ENCODE measurements around the gene PLEKHA6.

PLEKHA6 gene

DNA sequence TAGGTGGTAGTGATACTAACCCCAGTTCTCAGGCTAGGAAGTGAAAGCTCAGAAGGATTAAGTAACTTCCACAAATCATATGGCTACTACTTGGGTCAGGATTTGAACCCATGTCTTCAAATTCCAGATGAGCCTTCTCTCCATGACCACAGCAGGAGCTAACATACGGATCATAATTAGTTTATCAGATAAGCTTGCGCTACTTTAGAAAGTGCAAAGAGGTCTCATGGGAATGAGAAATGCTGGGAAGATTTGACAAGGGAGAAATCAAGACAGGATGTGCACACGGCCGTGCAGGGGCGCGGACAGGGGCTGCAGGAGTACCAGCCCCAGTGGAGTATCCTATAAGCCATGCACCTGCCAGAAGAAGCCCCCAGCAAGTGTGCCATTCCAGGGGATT lies 5.2 kb downstream of the PLEKHA6 start:
- DNase-seq, result no peak

DNA sequence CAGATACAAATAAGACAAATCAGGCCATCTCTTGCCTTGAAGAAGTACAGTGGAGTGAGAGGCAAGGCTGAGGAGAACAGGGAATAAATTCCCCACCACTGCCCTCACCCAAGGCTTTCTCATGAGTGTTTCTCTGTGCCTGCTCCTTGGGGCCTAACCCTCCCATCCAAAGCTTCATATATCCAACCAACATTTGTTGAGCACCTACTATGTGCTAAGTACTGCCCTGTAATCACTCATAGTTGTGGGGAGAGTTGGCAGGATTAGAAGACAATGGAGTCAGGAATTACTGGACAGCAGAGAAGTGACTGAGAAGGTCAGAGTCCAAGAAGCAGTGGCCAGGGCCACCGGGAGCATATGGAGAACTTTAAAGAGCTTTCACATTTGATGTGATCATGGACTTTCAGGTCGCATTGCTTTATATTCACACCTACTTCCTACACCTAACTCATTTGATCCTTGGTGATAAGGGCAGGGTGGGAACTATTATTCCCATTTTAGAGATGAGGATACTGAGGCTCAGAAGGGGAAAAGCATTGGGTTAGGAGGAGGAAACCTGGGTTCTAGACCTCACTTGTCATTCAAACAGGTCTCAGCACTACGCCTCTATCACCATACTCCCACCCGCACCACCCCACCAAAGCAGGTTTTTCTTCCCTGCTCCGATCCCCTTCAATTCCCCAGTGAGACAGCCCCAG lies 6.4 kb downstream of the PLEKHA6 start:
- DNase-seq, result no peak

DNA sequence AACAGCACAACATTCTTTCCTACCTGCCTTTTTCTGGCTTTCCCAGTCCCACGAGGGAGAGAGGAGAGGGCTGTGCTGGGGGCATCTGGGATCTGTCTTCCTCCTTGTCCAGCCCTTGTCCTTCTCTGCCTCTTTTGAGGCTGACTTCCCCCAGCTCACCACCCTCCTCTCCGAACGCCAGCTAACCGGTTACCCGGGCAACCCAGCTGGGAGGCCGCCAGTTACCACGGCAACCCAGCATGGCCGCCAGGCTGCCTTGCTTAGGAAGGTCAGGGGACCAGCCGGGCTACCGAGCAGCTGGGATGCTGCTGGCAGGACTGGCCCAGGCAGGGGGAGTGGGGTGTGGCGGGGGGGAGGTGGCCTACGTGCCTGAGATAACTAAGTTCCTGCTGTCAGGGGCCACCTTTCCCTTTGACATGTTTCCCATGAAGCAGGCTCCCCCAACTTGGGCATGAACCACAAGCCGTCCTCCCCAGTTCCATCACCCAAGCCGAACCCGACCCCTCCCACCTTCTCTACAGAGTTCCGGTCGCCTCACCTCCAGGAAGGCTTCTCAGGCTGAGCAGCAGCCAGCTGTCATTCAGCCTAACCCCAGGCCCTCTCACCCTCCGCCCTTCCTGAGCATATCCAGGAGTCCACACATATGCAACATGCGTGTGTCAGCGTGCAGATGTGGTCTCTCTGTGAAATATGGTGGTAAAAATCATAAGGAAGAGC lies 8.7 kb downstream of the PLEKHA6 start:
- DNase-seq, result peak; percentile 30

DNA sequence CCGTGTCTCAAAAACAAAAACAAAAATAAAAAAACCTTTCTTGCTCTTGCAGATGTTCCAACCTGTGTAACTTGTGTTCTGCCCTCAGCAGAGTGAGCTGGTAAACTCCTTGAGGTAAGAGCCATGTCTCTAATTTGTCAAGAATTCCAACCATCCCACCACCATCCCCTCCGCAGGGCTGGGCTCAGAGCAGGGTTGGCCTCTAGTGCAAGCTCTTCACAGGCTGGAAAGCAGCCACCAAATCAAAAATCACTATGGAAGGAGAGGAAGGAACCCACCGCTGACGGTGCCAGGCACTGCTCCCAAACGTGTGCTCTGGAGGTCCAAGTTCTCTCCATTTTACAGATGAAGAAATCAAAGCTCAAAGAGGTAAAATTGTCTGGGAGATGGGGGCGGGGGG lies 9.4 kb downstream of the PLEKHA6 start:
- no peak for DNase-seq

DNA sequence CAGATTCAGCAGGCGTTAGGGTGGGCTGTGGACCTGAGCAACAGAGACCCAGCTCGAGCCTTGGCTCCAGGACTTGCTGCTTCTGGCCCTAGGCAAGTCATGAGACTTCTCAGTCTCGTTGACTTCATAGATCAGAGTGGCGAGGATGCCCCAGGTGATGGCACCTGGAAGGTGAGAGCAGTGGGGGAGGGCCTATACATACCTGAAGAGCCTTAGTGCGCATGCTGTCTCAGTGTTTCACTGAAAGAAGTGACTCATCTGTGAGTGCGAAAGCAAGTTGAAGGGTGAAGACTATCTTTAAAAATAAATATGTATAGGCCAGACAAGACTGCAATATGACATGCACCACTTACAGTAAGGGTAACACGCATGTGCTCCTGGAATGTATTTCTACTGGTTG lies 10.1 kb downstream of the PLEKHA6 start:
- no peak for DNase-seq

DNA sequence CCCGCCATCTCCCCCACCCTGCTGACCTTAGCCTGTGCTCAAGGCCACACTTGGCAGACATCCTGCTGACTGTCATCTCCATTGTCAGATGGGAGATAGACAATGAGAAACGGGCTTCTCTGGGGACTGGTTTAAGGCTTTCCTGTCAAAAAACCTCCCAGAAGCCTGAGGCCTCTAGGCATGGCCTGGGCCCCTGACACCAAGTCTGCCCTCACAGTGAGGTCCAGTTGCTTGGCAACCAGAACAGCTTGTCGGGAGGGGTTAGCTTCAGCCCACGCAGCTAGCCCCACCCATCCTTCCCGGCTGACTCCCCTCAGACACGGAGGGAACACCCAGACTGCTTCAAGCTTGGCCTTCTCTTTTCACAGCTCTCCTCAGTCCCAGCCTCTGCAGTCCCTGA lies 11.0 kb downstream of the PLEKHA6 start:
- no peak for DNase-seq

DNA sequence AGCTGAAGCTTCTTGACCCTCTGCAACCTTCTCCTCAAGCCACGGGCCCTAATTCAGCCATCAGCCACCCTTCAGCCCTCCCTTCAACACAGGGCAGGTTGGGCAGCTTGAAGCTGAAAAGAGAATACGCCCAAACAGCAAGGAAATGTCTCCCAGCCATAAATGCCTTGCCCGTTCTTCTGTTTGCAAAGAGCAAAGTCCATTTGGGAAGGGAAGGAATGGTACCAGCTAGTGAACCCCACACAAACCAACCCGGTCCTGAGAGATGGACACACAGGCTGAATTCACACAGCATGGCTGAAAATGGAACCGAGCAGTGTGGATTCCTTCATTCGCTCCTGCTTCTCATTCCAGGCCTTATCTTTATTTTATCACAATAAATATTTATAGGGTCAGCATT lies 11.5 kb downstream of the PLEKHA6 start:
- DNase-seq, result no peak

DNA sequence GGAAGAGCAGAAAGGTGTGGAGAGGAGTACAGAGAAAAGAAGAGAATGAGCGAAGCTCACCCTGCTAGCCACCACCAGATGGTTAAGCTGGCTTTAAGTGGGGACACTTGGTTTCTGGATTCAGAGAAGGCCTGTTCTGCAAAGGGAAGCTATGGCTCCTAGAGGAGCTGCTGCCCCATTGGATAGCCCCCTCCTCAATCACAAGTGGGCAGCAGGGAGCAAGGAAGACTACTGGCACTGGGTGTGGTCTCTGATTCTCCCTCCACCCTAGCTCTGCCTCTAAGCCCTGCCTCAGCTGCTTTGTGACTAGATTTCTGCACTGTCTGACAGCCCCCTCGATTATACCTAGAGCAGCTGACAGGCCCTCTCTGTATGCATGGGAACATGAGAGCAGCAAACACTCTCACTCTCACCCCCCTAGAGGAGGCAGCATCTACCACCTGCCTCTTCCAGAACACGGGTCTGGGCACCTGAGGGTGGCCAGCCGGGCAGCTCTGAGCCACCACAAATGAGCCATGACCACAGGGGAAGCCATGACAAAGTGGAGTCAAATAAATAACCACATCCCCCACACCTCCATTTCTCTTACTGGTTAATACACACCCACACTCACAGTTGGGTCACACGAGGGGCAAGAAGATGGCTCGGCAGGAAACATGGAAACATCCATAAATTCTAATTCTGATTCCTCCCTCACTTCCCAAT lies 13.6 kb downstream of the PLEKHA6 start:
- no peak for DNase-seq

DNA sequence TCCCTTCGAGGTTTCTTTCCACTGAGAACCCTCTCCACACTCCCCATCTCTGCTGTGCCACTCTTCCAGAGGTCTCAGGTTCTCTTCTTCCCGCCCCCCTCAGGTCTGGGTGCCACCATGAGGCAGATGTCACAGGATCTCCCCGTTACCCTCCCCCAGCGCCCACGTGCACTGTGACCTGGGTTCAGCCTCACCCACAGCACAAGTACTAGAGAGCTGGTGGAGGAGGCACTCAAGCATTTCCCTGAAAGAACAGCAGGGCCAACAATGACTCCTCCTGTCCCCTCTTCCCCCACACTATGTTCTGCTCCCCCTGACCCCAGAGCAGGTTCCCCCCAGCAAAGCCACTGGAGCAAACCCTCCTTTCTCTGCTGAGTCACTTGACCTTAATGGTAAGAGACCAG lies 14.3 kb downstream of the PLEKHA6 start:
- no peak for DNase-seq

DNA sequence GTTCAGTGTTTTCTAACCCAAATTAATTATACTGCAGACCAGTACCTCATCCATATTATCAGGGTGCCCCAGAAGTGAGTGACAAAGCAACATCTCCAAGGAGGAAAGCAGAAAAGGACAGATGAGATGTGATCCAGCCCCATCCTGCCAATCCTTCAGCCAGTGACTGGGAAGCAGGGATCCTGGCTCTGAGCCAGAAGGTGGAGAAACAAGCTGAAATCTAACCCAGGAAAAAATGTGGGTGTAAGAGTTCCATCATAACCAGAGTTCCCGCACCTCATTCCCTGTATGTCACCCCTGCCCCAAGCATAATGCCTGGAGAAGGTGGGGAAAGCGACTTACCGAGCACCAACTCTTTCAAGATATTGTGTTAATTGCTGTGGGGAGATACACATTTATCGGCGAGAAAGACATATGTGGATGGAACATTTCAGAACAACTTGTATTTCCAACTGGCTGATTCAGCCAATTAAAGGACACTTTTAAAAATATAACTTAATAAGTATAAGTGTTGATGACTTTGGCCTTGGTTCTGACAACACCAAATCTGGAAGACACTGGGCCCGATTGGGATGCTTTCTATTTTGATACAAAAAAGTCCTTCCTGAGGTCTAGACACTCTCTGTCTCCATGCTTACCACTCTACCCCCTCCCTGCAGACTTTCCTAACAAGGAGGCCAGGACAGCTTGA lies 14.9 kb downstream of the PLEKHA6 start:
- no peak for DNase-seq

DNA sequence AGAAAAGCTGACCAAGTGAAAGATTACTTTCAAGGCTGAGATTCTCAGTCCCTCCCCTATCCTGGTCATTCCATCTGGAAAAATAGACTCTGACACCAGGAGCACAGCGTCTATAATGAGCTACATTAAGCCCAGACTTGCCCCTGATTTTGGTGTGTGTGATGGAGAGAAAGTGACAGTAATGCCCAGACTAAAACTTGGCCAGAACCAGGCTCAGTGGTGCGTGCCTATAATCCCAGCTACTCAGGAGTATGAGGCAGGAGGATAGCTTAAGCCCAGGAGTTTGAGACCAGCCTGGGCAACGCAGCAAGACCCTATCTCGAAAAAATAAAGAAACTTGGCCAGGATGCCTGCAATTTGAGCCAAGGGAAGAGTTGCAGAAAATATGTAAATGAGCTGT lies 15.9 kb downstream of the PLEKHA6 start:
- DNase-seq, result no peak

DNA sequence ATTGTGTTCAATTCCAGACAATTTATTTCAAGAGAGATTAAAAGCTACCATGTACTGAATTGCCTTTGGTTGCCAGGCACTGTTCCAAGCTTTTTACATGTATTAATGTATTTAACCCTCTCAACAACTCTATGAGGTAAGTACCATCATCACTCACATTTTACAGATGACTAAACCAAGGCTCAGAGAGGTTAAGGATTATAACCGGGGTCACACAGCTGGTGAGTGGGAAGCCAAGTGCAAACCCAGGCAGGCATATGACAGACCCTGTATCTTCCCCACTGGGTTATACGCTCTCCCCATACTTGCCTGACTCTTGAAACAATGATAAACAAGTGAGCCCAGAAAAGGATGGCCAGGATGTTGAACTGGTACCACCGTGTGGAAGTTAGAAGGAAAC lies 16.5 kb downstream of the PLEKHA6 start:
- DNase-seq, result no peak

DNA sequence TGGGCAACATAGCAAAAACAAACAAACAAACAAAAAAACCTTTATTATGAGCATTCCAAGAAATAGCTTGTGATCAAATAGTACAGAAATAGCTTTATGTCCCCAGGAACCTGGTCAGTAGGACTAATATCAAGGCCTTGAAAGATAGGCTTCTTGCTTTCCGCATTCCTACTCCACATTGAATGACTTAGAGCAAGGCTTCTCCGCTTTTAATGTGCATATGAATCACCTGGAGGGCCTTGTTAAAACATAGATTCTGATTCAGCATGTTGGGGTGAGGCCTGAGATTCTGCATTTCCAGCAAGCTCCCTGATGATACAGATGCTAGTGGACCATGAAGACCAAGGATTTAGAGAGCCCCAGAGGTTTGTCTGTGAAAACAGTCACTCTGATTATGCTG lies 17.4 kb downstream of the PLEKHA6 start:
- DNase-seq, result no peak

DNA sequence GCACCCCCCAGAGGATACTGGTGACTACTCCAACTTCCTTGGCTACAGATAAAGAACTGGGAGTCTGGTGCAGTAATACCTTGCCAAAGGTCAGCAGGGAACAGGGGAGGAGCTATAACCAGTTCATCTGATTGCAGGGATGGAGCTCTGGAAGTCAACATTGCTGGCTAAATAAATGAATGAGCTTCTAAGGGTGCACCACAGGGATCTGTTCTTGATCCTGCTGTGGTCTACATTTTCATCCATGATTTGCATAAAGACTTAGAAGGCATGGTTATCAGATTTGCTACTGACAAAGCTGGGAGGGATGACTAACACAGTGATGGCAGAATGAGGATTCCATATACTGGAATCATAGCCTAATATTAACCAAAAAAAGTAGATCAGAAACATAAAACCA lies 18.3 kb downstream of the PLEKHA6 start:
- no peak for DNase-seq

DNA sequence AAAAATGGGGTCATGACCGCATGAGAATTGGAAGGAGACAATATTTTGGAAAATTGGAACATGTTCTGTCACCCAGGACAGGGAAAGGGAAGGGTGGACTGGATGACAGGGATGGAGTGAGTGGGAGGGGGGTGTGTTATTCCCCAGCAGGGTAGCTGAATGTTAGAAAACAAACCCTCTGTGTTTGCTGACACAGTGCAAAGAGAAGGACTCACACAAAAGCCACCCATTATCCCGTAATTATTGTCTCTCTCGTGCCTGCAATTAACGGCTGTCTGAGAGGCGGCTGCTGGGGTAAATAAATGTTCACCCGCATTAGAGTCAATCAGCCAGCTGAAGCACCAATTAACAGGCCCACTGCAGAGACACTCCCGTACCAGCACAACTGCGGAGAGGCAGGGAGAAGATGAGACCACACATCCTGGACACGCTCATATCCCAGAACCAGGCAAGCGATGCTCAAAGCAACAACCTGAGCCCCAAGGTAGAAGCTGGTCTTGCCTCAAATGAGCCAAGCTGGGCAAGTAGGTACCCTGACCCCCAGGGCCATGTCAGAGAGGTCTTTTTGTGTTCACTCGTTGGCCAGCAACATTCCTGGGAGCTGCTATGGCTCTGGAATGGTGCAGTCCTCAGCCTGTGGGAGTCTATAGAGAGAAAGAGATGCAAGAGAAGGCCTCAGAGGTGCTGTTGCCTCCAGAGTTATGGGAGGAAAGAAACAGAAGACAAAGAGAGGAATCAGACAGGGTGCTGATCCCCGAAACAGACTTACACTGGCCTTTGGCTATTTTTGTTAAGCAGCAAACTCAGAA lies 19.4 kb downstream of the PLEKHA6 start:
- DNase-seq, result no peak

DNA sequence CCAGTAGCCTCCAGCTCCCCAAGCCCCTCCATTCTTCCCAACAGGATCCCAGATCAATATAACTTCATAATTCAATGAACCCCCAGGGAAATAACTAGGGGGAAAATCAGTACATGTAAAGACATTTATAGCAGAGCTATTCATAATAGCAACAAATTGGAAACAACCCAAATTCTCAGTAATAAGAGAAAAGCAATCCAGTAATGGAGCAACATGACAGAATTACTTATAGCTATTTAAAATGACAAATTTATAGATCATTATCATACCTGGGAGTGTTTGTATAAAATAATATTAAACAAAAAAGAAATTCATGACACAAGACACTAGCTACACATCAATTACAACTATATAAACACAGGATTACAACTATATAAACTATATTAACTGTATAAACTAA lies 20.2 kb downstream of the PLEKHA6 start:
- no peak for DNase-seq

DNA sequence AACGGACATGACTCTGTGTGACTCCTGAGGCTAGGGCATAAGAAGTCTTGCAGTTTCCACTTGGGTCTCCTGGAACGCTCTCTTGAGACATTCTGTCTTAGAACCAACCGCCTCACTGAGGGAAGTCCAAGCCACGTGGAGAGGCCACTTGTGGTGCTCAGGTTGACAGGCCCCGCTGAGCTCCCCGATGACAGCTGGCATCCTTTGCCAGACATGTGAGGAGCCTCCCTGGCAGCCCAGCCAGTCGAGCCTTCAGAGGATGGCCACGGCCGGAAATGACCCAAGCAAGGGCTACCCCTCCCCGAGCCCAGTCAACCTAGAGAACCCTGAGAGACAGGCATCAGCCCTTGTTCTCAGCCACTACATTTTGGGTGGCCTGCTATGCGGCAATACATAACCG lies 20.7 kb downstream of the PLEKHA6 start:
- no peak for DNase-seq

DNA sequence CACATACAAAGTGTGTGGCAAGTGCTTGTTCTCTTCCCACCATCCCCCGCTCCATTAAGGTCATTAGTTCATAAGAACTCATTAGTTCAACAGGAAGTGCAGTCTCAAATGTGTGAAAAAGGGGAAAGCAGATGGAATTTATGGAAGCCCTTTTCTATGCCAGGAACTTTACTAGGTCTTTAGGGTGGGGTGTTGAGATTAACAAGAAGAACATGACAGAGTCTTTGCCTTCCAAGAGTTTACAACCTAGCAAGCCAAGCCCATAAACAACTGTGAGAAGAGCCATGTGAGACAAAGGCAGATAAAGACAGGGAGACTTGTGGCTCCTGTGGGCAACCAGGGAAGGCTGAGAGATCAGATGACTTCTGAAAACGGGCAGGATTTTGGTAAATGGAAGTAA lies 21.4 kb downstream of the PLEKHA6 start:
- no peak for DNase-seq

DNA sequence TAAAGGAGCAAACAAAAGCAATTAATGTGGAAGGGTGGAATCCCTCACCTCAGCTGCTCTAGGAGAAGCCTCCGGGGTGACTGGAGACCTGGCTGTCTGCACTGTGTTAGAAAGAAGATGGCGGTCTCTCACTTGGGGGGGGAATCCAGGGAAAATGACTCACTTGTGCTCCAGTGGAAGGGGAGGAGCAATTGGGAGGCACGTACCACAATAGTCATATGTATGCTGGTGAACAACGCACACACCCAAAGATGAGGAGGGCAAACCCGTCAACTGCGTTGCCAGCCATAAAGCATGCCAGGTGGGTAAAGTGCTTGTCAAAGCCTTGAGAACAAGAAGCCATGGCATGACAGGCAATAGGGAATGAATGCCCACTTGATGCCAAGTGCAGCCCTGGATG lies 22.1 kb downstream of the PLEKHA6 start:
- no peak for DNase-seq

DNA sequence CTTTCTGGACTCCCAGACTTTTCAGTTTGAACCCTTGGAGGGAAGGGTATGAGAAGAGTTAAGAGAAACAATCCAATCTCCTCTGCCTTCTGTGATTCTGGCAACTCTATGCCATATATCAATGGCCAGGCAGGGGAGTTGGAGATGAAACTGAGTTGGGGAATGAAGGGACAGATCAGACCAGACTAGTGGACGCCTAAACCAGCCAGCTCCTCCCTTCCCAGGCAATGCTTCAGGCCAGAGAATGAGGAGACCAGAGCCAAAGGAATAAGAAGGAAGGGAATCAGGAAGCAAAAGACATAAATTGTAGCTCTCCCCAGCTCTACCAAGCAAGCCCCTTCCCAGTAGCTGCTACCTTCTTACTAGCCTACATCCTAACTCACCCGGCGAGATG lies 22.7 kb downstream of the PLEKHA6 start:
- DNase-seq, result no peak

DNA sequence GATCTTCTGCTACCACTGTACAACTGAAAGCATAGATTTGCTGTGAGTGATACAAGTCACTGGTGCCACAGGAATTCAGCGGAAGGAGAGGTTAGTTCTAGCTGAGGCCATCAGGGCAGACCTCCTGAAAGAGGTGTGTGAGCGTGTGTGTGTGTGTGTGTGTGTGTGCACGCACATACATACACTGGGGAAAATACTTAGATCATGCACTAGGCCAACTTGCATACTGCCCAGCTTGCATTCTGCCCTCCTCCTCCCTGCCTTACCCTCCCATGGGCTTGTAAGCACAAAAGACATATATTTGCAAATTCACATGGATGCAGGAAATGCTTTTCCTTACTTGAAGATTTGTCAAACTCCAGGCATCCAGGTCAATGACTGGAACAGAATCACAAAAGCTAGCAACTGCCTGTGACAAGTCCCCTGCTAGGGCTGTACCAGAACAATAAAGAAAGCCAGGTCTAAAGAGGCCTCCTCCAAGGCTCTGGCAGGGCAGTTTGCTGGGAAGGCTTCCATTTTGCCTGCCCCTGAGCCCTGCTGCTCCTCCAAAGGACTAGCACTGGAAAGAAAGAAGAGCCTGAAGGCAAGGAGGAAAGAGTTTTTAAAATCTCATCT lies 23.2 kb downstream of the PLEKHA6 start:
- no peak for DNase-seq

DNA sequence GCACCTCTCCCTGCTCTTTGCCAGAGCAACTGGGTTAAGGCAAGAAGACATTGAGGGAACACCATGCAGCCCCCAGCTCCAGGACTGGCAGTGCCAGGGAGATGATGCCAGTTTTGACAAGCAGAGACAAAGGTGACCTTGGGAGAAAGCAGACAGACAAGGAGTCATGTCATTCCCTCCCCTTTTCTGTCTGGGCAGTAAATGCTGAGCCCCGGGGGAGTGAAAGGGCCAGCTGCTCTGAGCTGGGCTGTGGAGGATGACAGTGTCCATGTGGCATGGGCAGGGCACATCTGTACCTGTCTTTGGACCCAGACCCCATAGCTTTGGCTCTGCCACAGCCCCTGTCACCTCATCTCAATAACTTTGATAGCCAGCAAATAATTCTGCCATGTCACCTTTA lies 24.2 kb downstream of the PLEKHA6 start:
- DNase-seq, result no peak
